ENCODE results near the gene BLACAT1.

DNA sequence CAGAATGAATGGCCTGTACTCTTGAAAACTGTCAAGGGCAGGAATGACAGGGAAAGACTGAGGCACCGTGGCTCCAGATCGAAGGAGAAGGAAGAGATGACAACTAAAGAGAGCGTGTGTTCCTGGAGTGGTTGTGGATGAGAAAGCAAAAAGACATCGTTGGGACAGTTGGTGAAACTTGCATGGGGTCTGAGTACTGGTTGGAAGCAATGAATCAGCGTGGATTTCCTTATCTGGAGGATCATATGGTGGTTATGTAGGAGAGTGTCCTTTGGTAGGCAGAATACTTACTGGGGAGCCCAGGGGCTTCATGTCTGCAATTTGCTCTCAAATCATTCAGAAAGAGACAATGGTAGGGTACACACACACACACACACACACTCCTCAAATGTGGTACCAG is 47.9 kb downstream of the BLACAT1 start:
- TF ChIP-seq POLR2A (IDR thresholded peaks at IDR 0.05): no peak
- no peak for TF ChIP-seq POLR2AphosphoS5 (IDR thresholded peaks at IDR 0.05)
- no peak for TF ChIP-seq CTCF (IDR thresholded peaks at IDR 0.05)

All from prostate gland (tissue), 2 donors.